Thyroid gland (tissue), 4 donors: ENCODE data around the gene GOLT1A.

Experiments
- POLR2A ChIP-seq, 2 donors: fragments of 450-650 bp; IDR thresholded peaks; one replicate each; pipeline ENCODE4 v1.6.1; 2017; ENCODE audit warnings: antibody characterized with exemption in 2 of 2, mild to moderate bottlenecking in 2 of 2, moderate library complexity in 1 of 2
- TF ChIP-seq, protein P1 (sequence below), 6 experiments: fragments of 200-600 bp in 3 of 6; fragments of 450-650 bp in 3 of 6; sonication (generic) in 3 of 6; IDR thresholded peaks; one replicate each; pipeline ENCODE4 v1.5.1; 2016 to 2019; ENCODE audit warnings: antibody characterized with exemption in 6 of 6, mild to moderate bottlenecking in 2 of 6, inconsistent platforms in 1 of 6, moderate library complexity in 1 of 6

DNA sequence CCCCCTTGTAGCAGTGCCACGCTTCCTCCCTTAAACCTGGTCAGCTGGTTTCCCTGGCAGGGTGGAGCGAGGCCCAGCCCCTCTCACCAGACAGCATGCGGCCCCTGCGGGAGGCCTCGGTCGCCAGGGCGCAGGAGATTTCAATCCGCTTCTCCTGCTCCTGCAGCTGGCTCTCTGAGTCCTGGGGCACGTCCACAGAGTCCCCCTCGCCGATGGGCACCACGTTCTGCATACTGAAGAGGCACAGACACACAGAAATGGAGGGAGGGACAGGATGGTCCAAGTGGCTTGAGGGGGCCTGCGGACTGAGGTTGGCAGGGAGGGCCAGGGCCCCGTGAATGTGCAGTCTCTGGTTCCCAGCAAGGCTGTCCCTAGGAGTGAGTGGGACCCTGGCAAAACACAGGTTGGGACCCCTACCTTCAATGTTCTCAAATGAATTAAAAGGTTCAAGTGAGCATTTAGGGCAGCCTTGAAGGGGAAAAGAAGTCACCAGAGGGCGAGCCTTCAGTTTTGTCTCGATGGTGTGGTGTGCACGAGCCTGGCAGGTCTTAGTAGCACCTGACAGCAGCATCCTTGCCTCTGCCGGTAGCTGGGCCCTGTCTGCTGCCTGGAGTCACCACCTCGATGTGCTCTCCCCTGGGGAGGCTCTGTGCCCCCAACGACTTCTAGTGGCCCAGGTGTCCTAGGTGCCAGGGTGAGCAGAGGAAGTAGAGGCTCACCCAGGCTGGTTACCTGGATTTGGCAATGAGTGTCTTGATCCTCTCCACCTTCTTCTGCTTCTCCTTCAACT lies 14.4 kb upstream of the GOLT1A start:
- TF ChIP-seq, protein P1, sequence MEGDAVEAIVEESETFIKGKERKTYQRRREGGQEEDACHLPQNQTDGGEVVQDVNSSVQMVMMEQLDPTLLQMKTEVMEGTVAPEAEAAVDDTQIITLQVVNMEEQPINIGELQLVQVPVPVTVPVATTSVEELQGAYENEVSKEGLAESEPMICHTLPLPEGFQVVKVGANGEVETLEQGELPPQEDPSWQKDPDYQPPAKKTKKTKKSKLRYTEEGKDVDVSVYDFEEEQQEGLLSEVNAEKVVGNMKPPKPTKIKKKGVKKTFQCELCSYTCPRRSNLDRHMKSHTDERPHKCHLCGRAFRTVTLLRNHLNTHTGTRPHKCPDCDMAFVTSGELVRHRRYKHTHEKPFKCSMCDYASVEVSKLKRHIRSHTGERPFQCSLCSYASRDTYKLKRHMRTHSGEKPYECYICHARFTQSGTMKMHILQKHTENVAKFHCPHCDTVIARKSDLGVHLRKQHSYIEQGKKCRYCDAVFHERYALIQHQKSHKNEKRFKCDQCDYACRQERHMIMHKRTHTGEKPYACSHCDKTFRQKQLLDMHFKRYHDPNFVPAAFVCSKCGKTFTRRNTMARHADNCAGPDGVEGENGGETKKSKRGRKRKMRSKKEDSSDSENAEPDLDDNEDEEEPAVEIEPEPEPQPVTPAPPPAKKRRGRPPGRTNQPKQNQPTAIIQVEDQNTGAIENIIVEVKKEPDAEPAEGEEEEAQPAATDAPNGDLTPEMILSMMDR (IDR thresholded peaks at IDR 0.05), result no peak
- no peak for TF ChIP-seq POLR2A (IDR thresholded peaks at IDR 0.05)
